ENCODE data around the gene MRGPRX3. TPM values are rescaled to one million over a fixed set of nuclear protein-coding genes. Genes with fewer than 3 reads are reported as not detected.

MRGPRX3 gene
- total RNA-seq, 1 donor from 2014 or later, result not detected

DNA sequence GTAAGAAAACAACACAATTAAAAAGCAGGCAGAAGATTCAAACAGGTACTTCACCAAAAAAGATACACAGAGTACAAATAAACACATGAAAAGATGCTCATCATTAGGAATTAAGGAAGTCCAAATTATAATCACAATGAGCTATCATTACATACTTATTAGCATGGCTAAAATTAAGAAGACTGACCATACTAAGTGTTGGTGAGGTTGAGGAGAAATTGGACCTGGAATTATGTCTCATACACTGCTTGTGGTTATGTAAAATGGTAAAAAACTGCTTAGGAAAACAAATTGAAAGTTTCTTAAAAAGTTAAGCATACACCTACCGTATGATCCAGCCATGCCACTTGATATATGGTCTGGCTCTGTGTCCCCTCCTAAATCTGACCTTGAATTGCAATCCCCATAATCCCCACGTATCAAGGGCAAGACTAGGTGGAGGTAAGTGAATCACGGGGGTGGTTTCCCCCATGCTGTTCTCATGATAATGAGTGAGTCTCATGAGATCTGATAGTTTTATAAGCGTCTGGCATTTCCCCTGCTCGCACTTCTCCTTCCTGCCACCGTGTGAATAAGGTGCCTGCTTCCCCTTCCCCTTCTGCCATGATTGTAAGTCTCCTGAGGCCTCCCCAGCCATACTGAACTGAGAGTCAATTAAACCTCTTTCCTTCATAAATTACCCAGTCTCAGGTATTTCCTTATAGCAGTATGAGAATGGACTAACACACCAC is 31.3 kb upstream of the MRGPRX3 start:
- no peak overlapping the region for H3K4me3 Mint-ChIP-seq (ENCODE audit: low read depth)
- no peak overlapping the region for H3K27ac Mint-ChIP-seq
- no peak for DNase-seq (ENCODE audit: low spot score, unreplicated experiment)
- no peaks in the 10 kb centered on the region for H3K27me3 Mint-ChIP-seq
- H3K36me3 Mint-ChIP-seq (ENCODE audit: insufficient read depth), result peaks cover 16% of the 10 kb centered on the region
- no peaks in the 10 kb centered on the region for H3K9me3 Mint-ChIP-seq (ENCODE audit: low read depth)
- H3K4me1 Mint-ChIP-seq (ENCODE audit: low read depth), result peaks cover 6% of the 10 kb centered on the region
- TF ChIP-seq, protein P1, sequence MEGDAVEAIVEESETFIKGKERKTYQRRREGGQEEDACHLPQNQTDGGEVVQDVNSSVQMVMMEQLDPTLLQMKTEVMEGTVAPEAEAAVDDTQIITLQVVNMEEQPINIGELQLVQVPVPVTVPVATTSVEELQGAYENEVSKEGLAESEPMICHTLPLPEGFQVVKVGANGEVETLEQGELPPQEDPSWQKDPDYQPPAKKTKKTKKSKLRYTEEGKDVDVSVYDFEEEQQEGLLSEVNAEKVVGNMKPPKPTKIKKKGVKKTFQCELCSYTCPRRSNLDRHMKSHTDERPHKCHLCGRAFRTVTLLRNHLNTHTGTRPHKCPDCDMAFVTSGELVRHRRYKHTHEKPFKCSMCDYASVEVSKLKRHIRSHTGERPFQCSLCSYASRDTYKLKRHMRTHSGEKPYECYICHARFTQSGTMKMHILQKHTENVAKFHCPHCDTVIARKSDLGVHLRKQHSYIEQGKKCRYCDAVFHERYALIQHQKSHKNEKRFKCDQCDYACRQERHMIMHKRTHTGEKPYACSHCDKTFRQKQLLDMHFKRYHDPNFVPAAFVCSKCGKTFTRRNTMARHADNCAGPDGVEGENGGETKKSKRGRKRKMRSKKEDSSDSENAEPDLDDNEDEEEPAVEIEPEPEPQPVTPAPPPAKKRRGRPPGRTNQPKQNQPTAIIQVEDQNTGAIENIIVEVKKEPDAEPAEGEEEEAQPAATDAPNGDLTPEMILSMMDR (IDR thresholded peaks at IDR 0.05; ENCODE audit: unreplicated experiment), result no peak

DNA sequence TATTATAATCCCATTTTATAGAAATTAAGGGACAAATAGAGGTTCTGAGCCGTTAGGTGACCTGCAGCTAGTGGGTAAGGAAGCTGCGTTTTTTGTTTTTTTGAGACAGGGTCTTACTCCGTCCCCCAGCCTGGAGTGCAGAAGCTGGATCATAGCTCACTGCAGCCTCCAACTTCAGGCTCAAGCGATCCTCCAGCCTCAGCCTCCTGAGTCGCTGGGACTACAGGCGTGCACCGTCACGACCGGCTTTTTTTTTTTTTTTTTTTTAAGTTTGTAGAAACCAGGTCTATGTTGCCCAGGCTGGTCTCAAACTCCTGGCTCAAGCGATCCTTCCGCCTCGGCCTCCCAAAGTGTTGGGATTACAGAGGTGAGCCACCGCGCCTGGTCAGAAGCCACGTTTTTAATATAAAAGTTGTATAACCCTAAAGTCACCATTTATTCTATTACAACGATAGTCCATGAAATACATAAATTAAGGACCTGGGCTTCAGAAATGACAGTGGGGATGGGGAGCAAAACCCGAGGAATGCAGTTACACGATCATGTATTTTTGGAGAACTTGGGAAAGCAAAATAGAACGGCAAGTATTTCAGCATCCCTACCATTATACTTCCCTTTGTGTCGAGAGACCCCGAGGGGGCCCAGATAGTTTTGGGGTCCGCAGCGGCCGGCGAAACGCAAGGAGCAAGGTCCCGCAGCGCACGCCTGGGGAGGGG is 27.1 kb upstream of the MRGPRX3 start:
- peaks cover 12% of the 10 kb centered on the region for H3K27me3 Mint-ChIP-seq
- H3K9me3 Mint-ChIP-seq (ENCODE audit: low read depth), result no peaks in the 10 kb centered on the region
- peak overlapping the region; percentile 93 for H3K4me3 Mint-ChIP-seq (ENCODE audit: low read depth)
- H3K27ac Mint-ChIP-seq, result peak overlapping the region; percentile 61
- peaks cover 14% of the 10 kb centered on the region for H3K36me3 Mint-ChIP-seq (ENCODE audit: insufficient read depth)
- TF ChIP-seq, protein P1 (IDR thresholded peaks at IDR 0.05; ENCODE audit: unreplicated experiment), result no peak
- no peak for DNase-seq (ENCODE audit: low spot score, unreplicated experiment)
- H3K4me1 Mint-ChIP-seq (ENCODE audit: low read depth), result peaks cover 6% of the 10 kb centered on the region

DNA sequence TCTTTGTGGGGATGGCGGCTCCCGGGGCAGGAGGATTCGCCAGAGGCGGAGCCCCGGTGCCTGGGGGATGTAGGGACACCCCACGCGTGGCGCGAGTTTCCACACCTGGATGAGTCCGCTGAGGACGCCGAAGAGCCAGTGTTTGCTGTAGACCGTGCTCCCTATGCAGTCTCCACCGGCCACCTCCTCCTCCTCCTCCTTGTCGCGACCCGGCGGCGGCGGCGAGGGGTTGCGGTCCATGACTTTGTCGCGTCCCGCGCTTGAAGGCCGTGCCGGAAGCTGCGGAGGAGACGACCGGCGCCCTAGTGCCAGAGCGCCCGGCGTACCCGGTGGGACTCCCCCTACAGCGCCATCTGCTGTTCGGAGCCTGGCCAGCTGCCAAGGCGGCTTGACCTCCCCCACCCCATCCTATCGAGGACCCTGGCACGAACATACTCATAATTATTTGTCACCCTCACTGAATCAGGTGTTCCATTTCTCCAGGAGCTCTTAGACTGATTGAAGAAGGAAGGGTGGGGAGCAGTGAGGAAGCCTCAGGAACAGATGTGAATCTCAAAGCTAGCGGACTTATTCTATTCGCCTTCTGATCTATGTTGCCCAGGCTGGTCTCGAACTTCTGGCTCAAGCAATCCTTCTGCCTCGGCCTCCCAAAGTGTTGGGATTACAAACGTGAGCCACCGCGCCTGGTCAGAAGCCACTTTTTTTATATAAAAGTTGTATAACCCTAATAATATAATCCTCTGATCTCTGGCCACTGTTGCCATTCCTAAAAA is 26.4 kb upstream of the MRGPRX3 start, which contains the start of gene SAAL1:
SAAL1 (minus strand) TSS at position 281 of the 773 bp plus-strand sequence; CDS start at position 240, 41 bp downstream.
- H3K27ac Mint-ChIP-seq, result peak within 1 kb of the TSS; percentile 61
- H3K27me3 Mint-ChIP-seq, result peaks cover 19% of the 10 kb centered on the region
- peaks cover 12% of the 10 kb centered on the region for H3K36me3 Mint-ChIP-seq (ENCODE audit: insufficient read depth)
- H3K4me3 Mint-ChIP-seq (ENCODE audit: low read depth), result peak within 1 kb of the TSS; percentile 93
- DNase-seq (ENCODE audit: low spot score, unreplicated experiment), result peak; percentile 89
- H3K4me1 Mint-ChIP-seq (ENCODE audit: low read depth), result peaks cover 6% of the 10 kb centered on the region
- H3K9me3 Mint-ChIP-seq (ENCODE audit: low read depth), result no peaks in the 10 kb centered on the region
- TF ChIP-seq, protein P1 (IDR thresholded peaks at IDR 0.05; ENCODE audit: unreplicated experiment), result peak; percentile 91

DNA sequence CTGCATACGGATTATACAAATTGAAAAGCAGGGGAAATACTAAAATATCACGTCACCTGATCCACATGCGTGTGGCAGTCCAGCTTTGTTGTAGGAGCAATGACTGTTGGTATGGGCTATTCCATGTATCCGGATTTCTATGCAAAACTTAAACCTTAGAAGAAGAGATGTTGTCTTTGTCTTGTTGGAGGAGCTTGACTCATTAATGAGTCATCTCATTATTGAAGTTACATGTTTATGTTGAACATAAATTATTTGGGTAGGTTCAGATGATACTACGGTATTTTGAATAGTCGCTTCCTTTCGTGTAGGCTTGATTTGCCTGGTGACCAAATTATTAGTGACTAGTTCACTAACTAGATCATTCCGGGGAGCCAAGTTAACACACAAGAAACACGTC is 25.7 kb upstream of the MRGPRX3 start:
- Mint-ChIP-seq H3K27me3 (peaks cover 25% of the 10 kb centered on the region), H3K4me1 (ENCODE audit: low read depth) (peaks cover 6% of the 10 kb centered on the region), H3K4me3 (ENCODE audit: low read depth) (peak overlapping the region; percentile 43), H3K9me3 (ENCODE audit: low read depth) (no peaks in the 10 kb centered on the region), H3K27ac (no peak overlapping the region), H3K36me3 (ENCODE audit: insufficient read depth) (peaks cover 7% of the 10 kb centered on the region)
- no peak for DNase-seq (ENCODE audit: low spot score, unreplicated experiment)
- TF ChIP-seq, protein P1 (IDR thresholded peaks at IDR 0.05; ENCODE audit: unreplicated experiment), result no peak

DNA sequence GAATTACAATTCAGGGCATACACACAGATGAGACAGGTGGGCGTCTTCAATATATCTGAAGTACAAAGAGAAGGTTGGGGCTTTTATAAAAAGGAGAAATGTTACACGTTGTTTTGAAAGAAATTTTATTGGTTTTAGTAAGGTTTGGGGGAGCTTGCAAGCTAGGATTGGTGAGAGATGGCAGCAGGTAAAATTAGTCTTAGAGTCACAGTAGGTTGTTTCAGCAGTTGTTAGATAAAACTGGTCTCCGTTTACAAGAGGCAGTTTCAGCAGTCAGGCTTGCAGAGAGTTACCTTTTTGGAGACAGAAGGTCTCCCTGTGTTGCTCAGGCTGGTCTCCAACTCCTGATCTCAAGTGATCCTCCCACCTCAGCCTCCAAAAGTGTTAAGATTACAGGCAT is 24.1 kb upstream of the MRGPRX3 start:
- no peaks in the 10 kb centered on the region for H3K9me3 Mint-ChIP-seq (ENCODE audit: low read depth)
- H3K4me3 Mint-ChIP-seq (ENCODE audit: low read depth), result no peak overlapping the region
- peaks cover 39% of the 10 kb centered on the region for H3K27me3 Mint-ChIP-seq
- no peaks in the 10 kb centered on the region for H3K36me3 Mint-ChIP-seq (ENCODE audit: insufficient read depth)
- H3K27ac Mint-ChIP-seq, result no peak overlapping the region
- TF ChIP-seq, protein P1 (IDR thresholded peaks at IDR 0.05; ENCODE audit: unreplicated experiment), result no peak
- H3K4me1 Mint-ChIP-seq (ENCODE audit: low read depth), result peaks cover 6% of the 10 kb centered on the region
- DNase-seq (ENCODE audit: low spot score, unreplicated experiment), result no peak

Data from progenitor cell of endocrine pancreas (in vitro differentiated cells).